AG04449 (cell line): ENCODE results near the gene BMP7.
"Not testable (repeated sequence)": the region's sequence is repeated elsewhere in the genome, so short reads cannot be mapped to it uniquely, and the experiment has no call there.

Experiments used
- CTCF ChIA-PET: fragments of 350-600 bp; formaldehyde crosslinking; extraction: SDS; loops from one replicate; lab custom pipeline; 2021; ENCODE audit warnings: antibody characterized with exemption; lab: Yijun Ruan, JAX
- POLR2A ChIA-PET: fragments of 400-600, 350-600 bp; formaldehyde crosslinking; extraction: SDS; loops from one replicate; lab custom pipeline; 2020; ENCODE audit warnings: antibody characterized with exemption, inconsistent platforms; lab: Yijun Ruan, JAX
- DNase-seq: peaks from one replicate; pipeline ENCODE4 v3.0.0-alpha.2; 2010; ENCODE audit warnings: low read depth, low spot score
- H3K4me3 ChIP-seq: 2 replicates; pipeline ENCODE4 v1.5.1; 2011; ENCODE audit warnings: low read depth, mild to moderate bottlenecking, control low read depth, low read length
- CTCF ChIP-seq: IDR thresholded peaks from one replicate; pipeline ENCODE4 v1.5.1; 2011; ENCODE audit warnings: mild to moderate bottlenecking, moderate library complexity, low read length, control low read depth, inconsistent platforms; ENCODE audit not compliant: insufficient read depth; ENCODE audit errors: missing control alignments

The BMP7 gene

GRCh38 chr20:57265336-57265996 lies 975 bp downstream of the BMP7 start:
- no peak overlapping the region for H3K4me3 ChIP-seq
- ChIA-PET POLR2A (no interaction called here), CTCF (no interaction called here)
- no peak for TF ChIP-seq CTCF
- no peak for DNase-seq

- DNase-seq, CTCF ChIA-PET, H3K4me3 ChIP-seq, POLR2A ChIA-PET: not testable (repeated sequence)
These were observed 1.5 kb downstream of the BMP7 start for GRCh38 chr20:57264908-57265335.

- no peak for DNase-seq
- ChIA-PET POLR2A (no interaction called here), CTCF (no interaction called here)
- TF ChIP-seq CTCF, result no peak
- no peak overlapping the region for H3K4me3 ChIP-seq
These were observed 2.3 kb downstream of the BMP7 start for GRCh38 chr20:57263801-57264792.

GRCh38 chr20:57262784-57263609 lies 3.4 kb downstream of the BMP7 start:
- POLR2A ChIA-PET, result no interaction called here
- no peak overlapping the region for H3K4me3 ChIP-seq
- CTCF ChIA-PET, result no interaction called here
- no peak for TF ChIP-seq CTCF
- no peak for DNase-seq

- DNase-seq, result no peak
- POLR2A ChIA-PET, result no interaction called here
- CTCF ChIA-PET, result no interaction called here
- no peak overlapping the region for H3K4me3 ChIP-seq
- TF ChIP-seq CTCF, result no peak
These were observed 4.1 kb downstream of the BMP7 start for GRCh38 chr20:57262301-57262700.

- POLR2A ChIA-PET, result no interaction called here
- CTCF ChIA-PET, result no interaction called here
- H3K4me3 ChIP-seq, result no peak overlapping the region
- TF ChIP-seq CTCF, result no peak
- no peak for DNase-seq
These were observed 4.8 kb downstream of the BMP7 start for GRCh38 chr20:57261457-57262251.
